ENCODE data around the gene MTUS2.

GRCh38 chr13:28865951-28866350 lies 45.8 kb downstream of the MTUS2 start:
- TF ChIP-seq CREB1 (CRISPR knock-in tag; IDR thresholded peaks at IDR 0.05; ENCODE audit: low read depth), result no peak
- no peak for TF ChIP-seq CTCF (conservative IDR thresholded peaks at IDR 0.05; ENCODE audit: low read depth in 2 of 2)
- no peak for TF ChIP-seq REST (IDR thresholded peaks at IDR 0.05; ENCODE audit: unreplicated experiment)
